Measurements from ENCODE around the gene SCP2D1. TPM values are rescaled to one million over a fixed set of nuclear protein-coding genes. Genes with fewer than 3 reads are reported as not detected.

SCP2D1 gene
- total RNA-seq, 1 experiment from 2014 or later: not detected

DNA sequence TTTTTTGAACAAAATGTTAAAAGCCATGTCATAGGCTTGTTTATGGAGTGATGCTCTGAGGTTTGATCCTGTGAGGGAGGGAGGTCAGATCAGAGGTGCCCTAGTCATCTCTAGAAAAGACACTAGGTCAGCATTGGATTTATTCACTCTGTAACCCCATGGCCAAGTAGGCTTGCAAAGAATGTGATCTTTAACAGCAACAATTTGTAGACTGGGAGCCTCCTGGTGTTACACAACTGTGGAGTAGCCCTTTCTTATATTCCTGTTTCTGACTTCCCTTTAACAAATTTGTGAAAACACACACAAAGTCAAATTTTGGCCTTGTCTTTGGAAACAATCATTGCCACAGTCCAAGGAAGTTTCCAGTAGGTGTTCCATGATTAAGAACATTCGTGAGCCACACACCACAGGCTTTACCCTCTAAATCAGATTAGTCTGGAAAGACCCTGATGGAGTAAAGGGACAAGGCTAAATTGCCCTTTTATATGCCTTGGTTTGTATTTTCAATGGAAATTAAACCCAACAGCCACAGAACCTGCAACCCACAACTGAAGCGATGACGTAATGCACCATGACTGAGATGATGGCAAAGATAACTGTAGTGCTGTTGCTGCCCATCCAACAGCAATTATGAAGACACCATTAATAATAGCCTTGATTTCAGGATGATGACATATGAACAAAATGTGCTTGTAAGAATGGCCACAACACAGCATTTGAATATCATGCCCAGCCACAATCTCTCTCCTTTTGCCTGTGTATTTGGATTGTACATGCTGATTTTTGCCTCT lies 22.1 kb downstream of the SCP2D1 start:
- H3K4me3 ChIP-seq (replicated peaks in 1 of 2; ENCODE audit: low read depth in 1 of 2, low read length in 2 of 2): no peak overlapping the region
- RAD21 ChIA-PET (ENCODE audit: low non-redundant PET in 1 of 2, low total read pairs in 2 of 2, uncharacterized antibody in 2 of 2, unreplicated experiment in 2 of 2): no interaction called here
- no peak overlapping the region for H3K9ac ChIP-seq (ENCODE audit: low read length)
- POLR2A ChIA-PET: no interaction called here
- H3K9me2 ChIP-seq (ENCODE audit: insufficient read depth): no peaks in the 10 kb centered on the region
- TF ChIP-seq CBX3 (IDR thresholded peaks at IDR 0.05; ENCODE audit: low read depth) (no peak), RAD21 (IDR thresholded peaks at IDR 0.05; ENCODE audit: low read depth) (no peak), EZH2 (IDR thresholded peaks at IDR 0.05) (no peak)
- TF ChIP-seq, protein P1, sequence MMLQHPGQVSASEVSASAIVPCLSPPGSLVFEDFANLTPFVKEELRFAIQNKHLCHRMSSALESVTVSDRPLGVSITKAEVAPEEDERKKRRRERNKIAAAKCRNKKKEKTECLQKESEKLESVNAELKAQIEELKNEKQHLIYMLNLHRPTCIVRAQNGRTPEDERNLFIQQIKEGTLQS (IDR thresholded peaks at IDR 0.05): no peak
- TF ChIP-seq, protein P2, sequence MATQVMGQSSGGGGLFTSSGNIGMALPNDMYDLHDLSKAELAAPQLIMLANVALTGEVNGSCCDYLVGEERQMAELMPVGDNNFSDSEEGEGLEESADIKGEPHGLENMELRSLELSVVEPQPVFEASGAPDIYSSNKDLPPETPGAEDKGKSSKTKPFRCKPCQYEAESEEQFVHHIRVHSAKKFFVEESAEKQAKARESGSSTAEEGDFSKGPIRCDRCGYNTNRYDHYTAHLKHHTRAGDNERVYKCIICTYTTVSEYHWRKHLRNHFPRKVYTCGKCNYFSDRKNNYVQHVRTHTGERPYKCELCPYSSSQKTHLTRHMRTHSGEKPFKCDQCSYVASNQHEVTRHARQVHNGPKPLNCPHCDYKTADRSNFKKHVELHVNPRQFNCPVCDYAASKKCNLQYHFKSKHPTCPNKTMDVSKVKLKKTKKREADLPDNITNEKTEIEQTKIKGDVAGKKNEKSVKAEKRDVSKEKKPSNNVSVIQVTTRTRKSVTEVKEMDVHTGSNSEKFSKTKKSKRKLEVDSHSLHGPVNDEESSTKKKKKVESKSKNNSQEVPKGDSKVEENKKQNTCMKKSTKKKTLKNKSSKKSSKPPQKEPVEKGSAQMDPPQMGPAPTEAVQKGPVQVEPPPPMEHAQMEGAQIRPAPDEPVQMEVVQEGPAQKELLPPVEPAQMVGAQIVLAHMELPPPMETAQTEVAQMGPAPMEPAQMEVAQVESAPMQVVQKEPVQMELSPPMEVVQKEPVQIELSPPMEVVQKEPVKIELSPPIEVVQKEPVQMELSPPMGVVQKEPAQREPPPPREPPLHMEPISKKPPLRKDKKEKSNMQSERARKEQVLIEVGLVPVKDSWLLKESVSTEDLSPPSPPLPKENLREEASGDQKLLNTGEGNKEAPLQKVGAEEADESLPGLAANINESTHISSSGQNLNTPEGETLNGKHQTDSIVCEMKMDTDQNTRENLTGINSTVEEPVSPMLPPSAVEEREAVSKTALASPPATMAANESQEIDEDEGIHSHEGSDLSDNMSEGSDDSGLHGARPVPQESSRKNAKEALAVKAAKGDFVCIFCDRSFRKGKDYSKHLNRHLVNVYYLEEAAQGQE (IDR thresholded peaks at IDR 0.05; ENCODE audit: low read depth): no peak
- BruUV-seq (replicated peaks): no TSS peak
- no peak overlapping the region for H3K27ac ChIP-seq (ENCODE audit: low read depth, low read length)
- H3K4me2 ChIP-seq (ENCODE audit: low read length): no peak overlapping the region
- intact Hi-C loops (cut with micrococcal nuclease): no loop called here
- no peaks in the 10 kb centered on the region for H3K9me3 ChIP-seq (ENCODE audit: control insufficient read depth in 1 of 2, insufficient read depth in 1 of 2, low read depth in 1 of 2, low read length in 2 of 2)
- H2AFZ ChIP-seq (ENCODE audit: low read depth, low read length, poor library complexity, severe bottlenecking): no peak overlapping the region
- peaks cover 9% of the 10 kb centered on the region for H3K27me3 ChIP-seq (ENCODE audit: insufficient read depth, low read length)
- no peak for DNase-seq (ENCODE audit: low read depth, low spot score)
- no peaks in the 10 kb centered on the region for H3K79me2 ChIP-seq (ENCODE audit: insufficient read depth, low read length)
- H4K20me1 ChIP-seq (ENCODE audit: insufficient read depth): no peaks in the 10 kb centered on the region
- CTCF ChIA-PET: no interaction called here
- no peaks in the 10 kb centered on the region for H3K4me1 ChIP-seq (ENCODE audit: control insufficient read depth in 1 of 2, insufficient read depth in 2 of 2, low read length in 2 of 2)
- no peak for ATAC-seq
- no peaks in the 10 kb centered on the region for H3K36me3 ChIP-seq (ENCODE audit: control insufficient read depth in 1 of 2, insufficient read depth in 2 of 2, low read length in 2 of 2)
